GM21825 (cell line): ENCODE measurements around the gene COL4A3.
A peak's percentile ranks its signal among the peaks of the same experiment; 100 is the strongest.

Source experiments
- ATAC-seq: cut with Tn5 transposase; IDR thresholded peaks from one replicate; pipeline ENCODE4 v1.9.1; 2021; ENCODE audit warnings: mild to moderate bottlenecking, moderate library complexity; ENCODE audit not compliant: unreplicated experiment

The COL4A3 gene

DNA sequence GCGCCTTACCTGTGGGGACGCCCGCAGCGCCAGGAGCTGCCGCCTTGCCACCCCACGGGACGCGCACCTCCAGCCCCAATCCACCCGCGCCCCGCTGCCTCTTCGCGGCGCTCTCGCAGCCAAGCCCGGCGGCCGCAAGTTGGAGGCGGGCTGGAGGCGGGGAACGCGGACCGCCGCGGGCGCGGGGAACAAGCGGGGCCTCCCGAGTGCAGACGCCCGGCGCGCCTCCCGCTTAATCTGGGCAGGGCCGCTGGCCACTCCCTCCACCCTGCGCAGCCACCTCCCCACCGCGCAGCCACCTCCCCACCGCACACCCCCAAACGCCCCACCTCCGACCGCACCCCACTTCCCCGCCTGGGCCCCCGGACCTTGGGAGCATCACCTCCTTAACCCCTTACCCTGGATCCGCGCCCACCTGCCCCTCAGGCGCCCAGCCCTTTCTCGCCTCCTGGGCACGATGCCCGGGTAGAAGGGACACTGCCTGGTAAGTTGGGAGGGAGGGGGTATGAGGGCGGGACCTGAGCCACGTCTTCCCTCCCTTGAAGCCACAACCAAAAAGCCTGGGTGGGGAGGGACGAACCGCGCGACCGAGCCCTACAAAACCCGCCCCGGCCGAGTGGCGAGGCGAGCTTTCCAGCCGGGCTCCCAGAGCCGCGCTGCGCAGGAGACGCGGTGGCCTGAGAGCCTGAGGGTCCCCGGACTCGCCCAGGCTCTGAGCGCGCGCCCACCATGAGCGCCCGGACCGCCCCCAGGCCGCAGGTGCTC lies at the start of gene COL4A3, which contains the start of gene COL4A4:
Gene COL4A3 (plus strand): TSS at position 627 of the 765 bp plus-strand sequence. CDS start 103 bp downstream, at position 730.
Gene COL4A4 (minus strand): TSS at position 208 of the 765 bp plus-strand sequence. CDS start 16,722 bp downstream, outside the sequence.
- ATAC-seq, result peak; percentile 59

DNA sequence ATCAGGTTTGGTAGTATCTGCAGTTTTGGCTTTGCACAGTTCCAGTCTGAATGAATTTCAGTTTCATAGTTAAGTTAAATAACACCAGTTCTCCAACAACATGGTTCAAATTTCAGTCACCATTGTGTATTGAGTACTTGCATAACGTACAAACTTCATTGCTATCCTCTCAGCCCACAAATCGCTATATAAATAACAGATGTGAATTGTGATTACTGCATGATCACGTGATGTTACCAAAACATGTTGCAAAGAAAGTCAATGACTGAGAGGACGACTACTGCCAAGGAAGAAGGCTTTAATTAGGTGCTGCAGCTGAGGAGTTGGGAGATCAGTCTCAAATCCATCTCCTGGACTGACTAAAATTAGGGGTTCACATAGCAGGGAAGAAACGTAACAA lies 48.7 kb upstream of the COL4A3 start:
- no peak for ATAC-seq

DNA sequence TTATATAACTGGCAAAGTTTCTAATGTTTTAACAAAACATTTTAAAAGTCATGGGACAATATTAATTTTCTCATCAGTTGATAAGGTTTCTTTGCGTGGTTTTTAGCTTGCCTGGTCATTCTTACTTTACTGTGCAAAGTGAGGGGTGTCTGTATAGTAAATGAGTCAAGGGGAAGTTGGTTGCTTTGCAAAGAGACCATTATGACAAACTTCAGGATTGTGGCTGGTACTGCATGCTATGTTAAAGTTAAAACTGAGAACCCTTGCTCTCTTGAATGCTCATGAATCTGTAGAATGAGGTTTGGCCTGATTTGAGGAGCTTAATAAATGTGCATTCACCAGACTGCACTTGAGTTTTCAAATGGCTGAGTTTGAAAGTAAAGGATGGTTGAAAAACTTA lies 47.4 kb upstream of the COL4A3 start:
- peak; percentile 62 for ATAC-seq

DNA sequence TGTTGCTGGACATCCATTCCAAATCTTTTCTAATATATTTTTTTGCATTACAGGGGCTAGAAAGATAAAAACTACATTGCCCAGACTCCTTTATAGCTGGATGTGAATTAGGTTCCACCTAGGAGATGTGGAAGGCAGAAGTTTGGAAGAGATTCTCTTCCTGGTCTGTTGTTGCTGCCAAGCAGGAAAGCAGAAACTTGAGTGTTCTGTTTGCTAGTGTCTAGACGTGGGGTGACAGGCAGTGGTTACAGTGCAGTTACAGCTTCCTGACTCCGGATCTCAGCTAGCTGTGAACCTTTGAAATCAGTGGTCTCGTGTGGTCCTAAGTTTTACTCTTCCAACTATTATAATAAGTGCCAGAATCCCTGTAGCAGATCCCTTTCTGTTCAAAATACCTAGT lies 46.6 kb upstream of the COL4A3 start:
- ATAC-seq, result no peak

DNA sequence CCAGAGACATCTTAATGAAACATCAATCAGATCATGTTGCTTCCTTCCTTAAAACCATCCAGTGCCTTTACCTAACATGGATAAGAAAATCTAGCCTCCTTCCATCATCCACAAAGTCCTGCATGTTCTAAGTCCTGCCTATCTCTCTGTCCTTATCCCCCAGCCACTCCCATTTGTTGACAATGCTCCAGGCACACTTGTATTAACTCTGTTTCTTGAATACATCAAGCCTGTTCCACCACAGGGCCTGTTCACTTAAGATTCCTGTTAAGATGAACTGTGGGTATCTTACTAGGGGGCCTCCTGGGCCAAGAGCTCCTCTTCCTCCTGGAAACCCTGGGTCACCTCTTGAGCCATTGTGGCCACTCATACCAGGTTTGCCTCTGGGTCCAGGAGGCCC lies 46.1 kb upstream of the COL4A3 start:
- no peak for ATAC-seq

DNA sequence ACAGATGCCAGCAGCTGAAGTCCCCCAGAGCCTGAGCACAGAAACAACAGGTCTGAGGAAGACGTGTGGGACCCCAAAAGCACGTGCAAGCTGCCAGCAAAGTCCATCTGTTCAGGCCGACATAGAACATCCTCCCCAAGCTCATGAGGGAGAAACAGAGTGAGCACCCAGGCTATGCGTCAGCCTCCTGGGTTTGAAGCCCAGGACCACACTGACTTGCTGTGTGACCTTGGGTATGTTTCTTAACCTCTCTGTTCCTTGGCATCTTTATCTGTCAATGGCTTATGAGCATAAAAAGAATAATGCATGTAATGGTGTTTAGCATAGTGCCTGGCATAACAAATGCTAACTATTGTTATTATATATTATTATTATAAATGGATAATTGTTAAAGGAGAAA lies 40.7 kb upstream of the COL4A3 start:
- ATAC-seq, result no peak

DNA sequence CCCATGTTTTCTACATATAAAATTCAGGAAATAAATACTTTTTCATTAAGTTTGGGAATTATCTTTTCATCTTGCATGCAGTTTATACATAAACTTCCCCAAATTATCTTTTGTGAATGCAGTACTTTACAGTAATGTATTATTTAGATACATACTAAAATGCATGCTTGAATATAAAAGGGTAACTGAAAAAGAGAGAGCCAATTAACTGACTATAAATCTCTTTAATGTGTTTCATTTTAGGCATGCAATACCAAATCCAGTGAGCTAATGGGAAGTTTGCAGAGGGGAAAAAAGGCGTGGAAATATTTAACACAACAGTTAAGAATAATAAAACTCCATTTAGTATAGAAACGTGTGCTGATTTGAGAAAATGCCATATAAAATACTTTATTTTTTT lies 39.6 kb upstream of the COL4A3 start:
- ATAC-seq, result no peak

DNA sequence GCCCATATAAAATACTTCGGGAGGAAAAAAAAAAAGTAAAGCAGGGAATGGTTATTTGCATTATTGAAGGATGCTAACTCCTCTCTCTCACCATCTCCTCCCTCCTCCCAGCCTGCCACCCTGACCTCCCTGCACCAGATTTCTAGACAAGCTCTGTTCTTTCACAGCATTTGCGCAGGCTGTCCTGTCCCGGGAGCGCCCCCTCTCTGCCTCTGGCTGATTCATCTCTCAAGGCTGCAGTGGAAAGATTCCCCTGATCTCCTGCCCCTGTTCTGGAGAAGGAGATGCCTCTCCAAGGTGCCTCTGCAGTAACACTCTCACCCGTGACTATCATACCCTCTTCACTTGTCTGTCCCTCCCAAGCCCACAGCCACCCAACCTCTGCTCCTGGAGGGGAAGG lies 38.9 kb upstream of the COL4A3 start:
- no peak for ATAC-seq

DNA sequence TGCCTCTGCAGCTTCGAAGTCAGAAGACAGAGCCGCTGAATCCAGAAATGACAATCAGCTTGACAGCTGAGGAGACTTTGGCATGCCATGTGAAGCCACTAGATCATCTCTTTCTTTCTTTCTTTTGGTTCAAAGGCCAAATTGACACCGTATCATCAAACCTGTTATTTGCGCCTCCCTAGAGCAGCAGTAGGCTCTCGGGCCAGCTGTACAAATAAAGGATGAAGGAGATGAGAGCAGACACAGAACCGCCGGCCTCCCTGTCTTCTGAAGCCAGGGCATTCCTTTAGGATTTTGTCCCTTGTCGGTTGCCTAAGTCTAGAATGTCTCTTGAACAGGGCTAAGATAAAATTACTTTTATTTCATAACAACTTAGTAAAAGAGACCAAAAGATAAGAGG lies 37.2 kb upstream of the COL4A3 start:
- ATAC-seq, result no peak

DNA sequence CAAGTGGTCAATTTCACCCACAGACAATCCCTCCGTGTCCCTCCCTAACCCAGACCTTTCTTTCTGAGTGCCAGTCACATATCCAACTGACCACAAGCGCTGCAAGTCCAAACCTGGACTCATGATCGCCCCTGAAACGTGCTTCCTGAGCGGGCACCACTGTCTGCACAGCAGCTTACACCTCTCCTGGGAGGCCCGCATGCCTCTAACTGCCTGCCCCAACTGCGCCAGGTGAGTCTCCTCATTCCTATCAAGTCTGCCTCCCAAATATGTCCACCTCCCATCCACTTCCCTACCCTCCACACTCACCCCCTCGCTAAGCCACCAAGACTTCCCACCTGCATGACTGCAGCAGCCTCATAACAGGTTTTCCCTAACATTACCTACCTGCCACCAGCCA lies 33.8 kb upstream of the COL4A3 start:
- ATAC-seq, result no peak

DNA sequence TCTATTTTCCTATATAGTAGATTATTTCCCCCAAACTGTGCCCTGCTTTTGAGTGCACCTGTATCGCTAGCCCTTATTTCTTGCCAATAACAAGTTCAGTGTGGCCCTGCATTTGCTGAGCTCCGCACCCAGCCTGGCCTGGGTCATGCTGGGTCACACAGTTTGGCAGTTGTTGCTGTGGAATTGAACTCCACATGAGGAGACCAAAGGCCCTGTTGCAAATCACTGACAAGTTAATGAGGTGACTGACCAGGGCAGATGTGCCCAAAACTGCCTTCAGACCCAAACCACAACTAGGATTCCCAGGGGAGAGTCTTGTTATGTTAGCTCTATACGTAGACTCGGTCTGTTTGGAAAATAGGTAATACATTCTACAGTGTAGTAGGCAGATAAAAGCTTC lies 31.4 kb upstream of the COL4A3 start:
- ATAC-seq, result no peak

DNA sequence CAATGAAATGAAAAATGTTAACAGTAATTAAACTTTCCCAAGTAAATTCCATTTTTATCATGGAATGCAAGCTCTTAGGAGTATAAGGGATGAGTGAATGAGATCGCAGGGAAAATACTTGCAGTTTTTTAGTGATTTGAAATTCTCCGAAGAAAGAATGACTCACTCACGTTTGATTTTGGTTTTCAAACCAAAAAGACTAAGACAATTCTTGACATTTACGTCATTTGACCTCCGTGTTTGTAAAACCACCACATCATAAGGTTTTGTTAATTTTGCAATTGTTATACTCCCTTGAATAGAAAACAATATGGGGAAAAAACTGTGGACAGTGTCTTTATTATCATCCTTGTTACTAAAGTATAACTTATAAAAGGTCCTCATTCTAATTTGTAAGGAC lies 29.8 kb upstream of the COL4A3 start:
- no peak for ATAC-seq

DNA sequence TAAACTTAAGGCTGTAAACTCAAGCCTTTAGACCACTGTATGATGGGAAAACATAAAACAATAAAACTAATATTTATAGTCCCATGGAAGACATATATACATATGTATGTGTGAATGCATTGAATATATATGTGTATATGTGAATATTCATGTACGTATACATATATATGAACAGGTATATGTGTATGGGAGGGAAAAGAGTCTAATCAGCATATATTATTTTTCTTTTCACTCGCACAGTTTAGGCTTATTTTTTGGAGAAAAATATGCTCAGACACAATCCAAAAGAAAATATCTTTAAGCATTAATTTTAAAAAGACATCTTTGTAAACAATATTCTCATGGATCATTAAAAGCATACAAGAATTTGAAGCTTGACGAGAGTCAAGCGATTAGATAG lies 23.1 kb upstream of the COL4A3 start:
- ATAC-seq, result no peak

DNA sequence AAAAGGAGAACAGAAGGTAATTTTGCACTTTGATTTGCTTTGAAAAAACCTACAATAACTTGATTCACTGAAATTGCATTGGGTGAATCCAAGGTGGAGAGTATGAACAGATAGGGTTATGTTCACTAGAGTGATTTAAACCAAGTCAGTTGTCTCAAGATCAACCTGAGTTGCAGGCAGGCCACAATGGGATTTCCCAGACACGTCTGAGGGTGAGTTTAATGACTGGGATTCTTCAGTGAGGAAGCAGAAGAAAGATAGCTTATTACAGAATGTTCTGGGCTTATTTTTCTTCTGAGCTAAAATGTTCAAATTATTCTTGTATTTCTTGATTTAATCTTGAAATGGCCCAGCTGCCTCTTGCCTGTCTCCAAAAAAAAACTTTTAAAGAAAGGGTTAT lies 20.5 kb upstream of the COL4A3 start:
- ATAC-seq, result no peak

DNA sequence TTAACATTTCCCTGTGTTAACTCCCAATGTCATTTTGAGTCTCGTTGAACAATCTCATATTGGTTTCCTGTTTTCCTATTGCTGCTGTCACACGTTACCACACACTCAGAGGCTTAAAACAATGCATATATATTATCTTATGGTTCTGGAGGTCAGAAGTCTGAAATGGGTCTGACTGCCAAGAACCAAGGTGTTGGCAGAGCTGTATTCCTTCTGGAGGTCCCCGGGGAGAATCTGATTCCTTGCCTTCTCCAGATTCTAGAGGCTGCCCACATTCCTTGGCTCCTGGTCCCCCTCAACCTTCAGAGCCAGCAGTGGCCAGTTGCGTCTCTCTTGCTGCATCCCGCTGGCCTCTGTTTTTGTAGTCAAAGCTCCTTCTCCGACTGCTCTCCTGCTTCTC lies 18.0 kb upstream of the COL4A3 start:
- no peak for ATAC-seq

DNA sequence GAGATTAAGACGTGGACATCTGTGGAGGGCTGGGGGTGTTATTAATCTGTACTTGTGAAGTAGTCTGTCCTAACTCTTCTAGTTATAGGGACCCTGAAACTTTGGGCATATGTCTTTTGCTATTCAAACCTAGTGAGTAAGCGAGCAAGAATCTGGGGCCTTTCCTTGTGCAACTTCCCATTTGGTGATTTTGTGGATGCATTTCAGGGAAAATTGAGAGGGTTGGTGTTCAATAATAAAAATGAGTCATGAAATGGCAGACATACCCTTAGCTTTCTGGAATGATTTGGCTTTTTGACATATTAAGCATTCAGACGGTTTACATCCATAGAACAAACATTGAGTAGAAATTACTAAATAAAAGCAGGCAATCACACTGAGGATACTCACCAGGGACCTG lies 17.4 kb upstream of the COL4A3 start:
- no peak for ATAC-seq

DNA sequence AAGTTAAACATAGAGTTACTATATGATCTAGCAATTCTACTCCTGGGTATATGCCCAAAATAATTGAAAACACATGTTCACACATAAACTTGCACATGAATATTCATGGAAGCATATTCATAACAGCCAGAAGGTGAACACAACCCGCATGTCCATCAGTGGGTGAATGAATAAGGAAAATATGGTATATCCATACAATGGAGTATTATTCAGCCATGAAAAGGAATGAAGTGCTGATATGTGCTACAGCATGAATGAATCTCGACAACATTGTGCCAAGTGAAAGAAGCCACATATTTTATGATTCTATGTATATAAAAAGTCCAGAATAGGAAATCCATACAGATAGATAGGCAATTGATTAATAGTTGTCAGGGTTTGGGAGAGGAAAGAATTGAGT lies 16.3 kb upstream of the COL4A3 start:
- ATAC-seq, result no peak

DNA sequence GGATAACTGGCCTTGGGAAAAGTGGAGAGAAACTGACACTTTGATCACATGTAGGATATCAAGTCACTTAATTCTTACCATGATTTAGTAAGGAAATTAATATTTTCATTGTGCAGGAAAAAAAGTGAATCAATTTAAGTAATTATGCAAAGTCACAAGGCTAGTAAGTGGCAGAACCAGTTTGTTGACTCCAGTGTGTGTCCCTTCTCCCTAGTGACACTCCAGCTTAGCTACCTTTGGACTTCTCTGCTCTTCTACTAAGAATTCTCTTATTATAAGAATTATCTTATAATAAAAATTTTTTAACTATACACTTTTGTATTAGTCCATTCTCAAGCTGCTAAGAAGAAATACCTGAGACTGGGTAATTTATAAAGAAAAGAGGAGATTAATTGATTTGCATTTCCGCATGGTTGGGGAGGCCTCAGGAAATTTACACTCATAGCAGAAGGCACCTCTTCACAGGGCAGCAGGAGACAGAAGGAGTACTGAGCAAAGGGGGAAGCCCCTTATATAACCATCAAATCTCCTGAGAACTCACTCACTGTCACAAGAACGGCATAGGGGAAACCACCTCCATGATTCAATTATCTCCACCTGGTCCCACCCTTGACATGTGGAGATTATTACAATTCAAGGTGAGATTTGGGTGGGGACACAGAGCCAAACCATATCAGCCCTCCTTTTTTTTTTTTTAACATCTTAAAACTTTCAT lies 14.0 kb upstream of the COL4A3 start:
- no peak for ATAC-seq

DNA sequence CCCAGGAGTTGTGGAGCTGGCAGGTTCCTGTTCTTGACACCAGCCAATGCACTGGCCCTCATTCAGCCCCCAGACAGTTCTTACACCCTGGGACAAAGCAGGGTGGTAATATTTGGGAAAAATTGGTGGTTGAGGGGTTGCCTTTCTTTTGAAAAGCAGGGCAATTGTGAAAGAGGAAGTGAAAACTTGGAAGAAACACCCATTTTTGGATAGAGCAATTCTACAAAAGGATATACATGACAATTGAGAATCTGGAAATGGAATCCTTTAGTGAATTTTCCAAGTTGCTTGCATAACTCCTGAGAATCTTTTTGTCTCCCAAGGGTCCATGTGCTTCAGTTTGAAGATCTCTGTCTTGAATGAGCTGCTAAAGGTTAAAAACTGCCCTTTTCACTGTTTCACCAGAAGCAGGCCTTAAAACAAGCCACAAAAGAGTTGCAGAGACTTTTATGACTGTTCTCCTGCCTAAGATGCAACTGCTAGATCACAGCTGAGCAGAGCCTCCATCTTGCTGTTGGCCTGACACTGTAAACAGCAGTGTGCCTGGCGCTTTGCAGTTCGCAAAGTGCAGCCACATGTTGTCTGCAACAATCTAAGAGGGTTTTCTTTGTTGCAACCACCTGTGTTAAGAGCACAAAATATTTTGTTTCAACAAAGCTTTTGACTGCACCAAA lies 12.2 kb upstream of the COL4A3 start:
- ATAC-seq, result no peak

DNA sequence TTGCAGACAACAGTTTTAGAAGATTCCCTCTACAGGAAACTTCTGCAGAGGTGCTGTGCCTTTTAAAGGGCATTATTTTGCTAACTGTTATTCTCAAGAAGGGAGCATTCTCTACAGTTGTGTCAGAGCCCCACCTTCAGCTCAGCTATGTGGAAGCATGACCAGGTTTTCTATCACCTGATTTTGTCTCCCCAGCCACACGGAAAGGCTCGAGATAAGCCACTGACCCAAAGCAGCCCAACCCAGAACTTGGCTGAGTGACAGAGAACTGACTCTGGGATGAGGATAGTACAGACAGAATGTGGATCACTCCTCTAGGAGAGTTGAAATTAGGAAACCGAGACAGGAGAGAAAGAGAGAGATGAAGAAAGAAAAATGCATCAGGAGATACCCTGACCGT lies 11.1 kb upstream of the COL4A3 start:
- ATAC-seq, result no peak

DNA sequence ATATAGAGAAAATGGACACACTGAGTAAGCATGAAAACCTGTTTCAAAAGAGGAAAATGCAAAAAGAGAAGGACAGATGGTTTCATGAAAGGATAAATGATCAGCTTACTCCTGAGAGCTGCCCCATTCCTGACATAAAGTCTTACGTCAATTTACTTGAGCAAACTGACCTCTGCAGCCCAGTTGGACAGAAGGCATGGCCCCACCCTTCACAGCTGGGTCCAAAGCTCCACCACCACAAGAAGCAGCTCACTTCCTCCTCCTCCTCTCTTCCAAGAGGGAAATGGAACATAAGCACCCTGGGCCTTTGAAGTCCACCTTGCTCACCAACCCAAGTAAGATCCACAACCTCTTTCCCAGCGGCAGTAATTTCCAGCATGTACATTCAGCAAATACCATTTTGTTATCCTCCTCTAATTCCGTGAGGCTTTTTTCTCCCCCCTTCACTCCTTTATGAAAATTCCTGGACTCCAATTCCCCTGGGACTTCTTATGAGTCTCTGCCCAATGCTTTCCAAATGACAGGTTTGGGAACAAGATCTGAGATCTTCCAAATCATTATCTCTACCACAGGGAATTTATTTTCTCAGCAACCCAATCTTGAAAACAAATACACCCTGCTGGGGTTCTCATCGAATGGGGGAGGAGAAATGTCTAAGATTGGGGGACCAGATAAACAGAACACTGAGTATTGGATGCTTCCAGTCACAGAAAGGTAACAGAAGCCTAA lies 10.5 kb upstream of the COL4A3 start:
- no peak for ATAC-seq
